Cerebellar cortex (tissue), 1 donor: ENCODE results near the gene FILIP1L.
"Not testable (repeated sequence)": the region's sequence is repeated elsewhere in the genome, so short reads cannot be mapped to it uniquely, and the experiment has no call there.

Experiments used
- DNase-seq: peaks from one replicate; pipeline ENCODE4 v3.0.0-alpha.2; 2015; ENCODE audit warnings: low spot score

FILIP1L gene

DNA sequence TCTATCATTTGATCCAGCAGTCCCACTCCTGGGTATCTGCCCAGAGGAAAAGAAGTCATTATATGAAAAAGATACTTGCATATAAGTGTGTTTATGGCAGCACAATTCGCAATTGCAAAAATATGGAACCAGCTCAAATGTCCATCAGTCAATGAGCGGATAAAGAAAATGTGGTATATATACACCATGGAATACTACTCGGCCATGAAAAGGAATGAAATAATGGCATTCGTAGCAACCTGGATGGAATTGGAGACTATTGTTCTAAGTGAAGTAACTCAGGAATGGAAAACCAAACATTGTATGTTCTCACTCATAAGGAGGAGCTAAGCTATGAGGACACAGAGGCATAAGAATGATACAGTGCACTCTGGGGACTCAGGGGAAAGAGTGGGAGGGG lies 272.4 kb downstream of the FILIP1L start:
- not testable (repeated sequence) for DNase-seq

- DNase-seq: no peak
These were observed 274.7 kb downstream of the FILIP1L start for GRCh38 chr3:99839613-99840012.

DNA sequence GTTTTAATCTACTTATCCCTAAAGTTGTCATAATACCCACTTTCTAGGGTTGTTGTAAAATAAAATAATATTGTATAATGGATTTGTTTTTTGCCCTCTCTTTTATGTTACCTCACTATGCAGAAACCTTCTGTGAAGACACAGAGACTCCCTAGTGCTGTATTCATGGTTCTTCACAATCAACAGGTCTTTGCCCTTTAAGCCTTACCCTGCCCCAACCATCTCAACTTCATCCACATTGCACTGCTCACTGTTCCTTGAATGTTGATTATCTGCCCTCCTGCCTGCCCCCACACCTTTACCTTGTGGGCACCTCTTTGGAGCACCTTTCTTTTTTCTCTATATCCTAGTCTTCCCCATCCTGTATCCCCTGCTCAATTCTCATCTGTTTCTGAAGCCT lies 275.5 kb downstream of the FILIP1L start:
- DNase-seq: no peak

GRCh38 chr3:99837715-99838114 lies 276.6 kb downstream of the FILIP1L start:
- DNase-seq: no peak

DNA sequence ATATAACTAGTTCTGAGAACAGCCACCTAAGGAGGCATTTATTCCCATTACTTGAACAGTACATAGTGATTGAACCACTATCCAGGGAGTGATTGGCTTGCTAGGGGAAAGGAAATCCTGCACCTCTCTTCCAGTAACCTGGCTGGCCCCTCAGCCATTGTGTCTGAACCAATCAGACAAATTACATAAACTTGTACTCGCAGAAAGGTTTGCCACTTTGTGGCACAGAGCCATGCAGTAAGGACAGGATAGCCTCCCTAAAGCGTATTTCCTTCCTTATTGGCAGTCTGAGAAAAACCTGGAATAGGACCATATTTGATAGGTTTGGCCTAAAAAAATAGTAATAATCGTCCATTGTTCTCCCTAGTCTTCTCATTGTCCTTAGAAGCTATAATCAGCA lies 277.6 kb downstream of the FILIP1L start:
- DNase-seq: no peak

DNA sequence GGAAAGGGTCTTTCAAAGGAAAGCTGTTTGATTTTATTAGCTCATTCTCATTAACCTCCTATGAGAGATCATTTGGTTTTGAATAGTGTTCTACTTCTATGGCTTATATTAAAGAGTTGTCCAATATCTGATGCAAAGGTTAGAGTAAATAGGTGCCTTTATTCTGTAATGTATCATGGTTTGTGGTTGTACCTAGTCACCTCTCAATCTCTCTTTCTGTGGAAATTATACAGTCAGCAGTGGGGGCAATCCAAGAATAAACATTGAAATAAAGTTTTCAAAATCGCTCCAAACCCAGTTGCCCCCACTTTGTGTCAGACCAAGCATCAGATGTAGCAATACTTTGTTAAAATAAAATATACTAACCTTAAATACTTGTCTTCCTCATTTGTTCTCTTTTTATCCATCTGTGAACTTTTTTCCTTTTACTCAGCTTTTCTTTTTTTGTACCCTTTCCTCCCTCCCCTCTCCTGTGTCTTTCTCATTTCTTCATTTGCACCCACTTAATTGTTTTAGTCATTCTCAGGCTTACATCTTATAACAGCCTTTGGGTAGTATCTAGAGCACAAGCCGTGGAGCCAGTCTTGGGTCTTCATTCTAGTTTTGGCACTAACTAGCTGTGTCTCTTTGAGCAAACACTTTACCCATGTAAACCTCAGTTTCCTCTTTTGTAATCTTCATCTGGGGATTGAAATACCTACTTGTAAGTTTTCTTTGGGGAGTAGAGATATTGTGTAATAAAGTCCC lies 279.9 kb downstream of the FILIP1L start:
- DNase-seq: no peak

- no peak for DNase-seq
These were observed 280.6 kb downstream of the FILIP1L start for GRCh38 chr3:99833617-99834205.

- DNase-seq: no peak
These were observed 284.5 kb downstream of the FILIP1L start for GRCh38 chr3:99829844-99830243.

DNA sequence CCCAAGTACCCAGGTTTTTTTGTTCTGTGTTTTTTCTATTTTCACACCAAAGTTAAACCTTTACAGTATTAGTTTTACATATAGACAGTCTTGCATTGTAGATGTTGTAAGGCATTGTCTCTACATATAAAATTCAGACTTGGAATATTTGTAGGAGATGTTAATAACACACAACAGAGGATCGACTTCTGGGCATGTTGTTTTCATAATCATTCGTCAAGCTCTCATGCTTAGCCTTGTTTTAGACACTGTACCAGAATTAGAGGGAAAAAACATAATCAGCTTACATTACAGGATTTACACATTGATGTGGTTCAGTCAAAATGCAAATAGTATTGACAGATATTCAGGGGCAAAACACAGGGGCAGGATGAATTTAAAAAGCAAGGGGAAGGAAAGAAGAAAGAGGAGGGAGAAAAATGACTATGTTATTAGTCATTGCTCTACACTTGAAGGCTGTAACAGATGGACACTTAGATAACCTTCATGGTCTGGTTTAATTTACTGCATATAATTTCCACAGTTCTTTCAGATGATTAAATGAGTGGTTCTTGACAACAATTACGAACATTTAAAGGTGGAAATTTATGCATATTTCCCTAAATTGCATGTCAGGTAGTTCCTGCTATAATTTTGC lies 289.2 kb downstream of the FILIP1L start:
- no peak for DNase-seq

- no peak for DNase-seq
These were observed 290.3 kb downstream of the FILIP1L start for GRCh38 chr3:99823723-99824711.

DNA sequence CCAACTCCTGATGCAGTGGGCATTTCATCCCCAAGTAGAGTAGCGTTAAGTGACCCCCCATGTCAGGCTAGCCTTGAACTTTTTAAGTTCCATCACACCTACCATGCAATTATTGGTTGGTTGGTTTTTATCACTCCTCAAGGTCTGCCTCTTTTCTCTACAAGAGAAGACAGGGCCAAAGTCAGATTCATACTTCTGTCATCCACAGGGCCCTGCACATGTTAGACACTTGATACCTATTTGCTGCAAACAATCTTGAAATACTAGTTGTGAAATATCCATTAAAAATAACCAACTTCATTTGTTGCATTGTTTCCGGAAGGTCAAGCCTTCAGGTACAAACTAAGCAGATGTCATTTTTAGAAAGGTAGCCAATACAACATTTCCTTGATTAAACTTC lies 295.5 kb downstream of the FILIP1L start:
- no peak for DNase-seq

GRCh38 chr3:99817437-99818240 lies 296.7 kb downstream of the FILIP1L start, which contains the start of gene CMSS1:
Gene CMSS1 (plus strand): TSS chr3:99817862.
- peak; percentile 88 for DNase-seq

DNA sequence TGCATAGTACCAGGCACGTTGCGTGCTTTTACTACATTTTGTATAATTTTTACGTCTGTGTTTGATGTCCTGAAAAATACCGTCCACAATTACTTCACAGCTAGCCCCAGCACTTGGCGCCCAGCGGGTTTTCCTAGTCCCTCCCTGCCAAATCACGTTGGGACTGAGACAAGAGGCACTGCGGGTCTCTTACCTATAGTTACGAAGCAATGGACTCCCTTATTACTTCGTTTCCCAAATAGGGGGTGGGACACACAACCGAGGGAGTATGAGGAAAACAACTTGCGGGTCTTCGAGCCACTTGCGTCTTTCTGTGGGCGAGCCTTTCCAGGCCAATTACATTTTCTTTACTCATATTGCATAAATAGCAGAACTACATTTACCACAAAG lies 297.3 kb downstream of the FILIP1L start:
- DNase-seq: no peak

GRCh38 chr3:99810403-99810802 lies 303.9 kb downstream of the FILIP1L start:
- DNase-seq: no peak

GRCh38 chr3:99809565-99809964 lies 304.7 kb downstream of the FILIP1L start:
- no peak for DNase-seq

- DNase-seq: peak; percentile 55
These were observed 306.0 kb downstream of the FILIP1L start for GRCh38 chr3:99808163-99808794.

GRCh38 chr3:99805160-99805559 lies 309.1 kb downstream of the FILIP1L start:
- no peak for DNase-seq

DNA sequence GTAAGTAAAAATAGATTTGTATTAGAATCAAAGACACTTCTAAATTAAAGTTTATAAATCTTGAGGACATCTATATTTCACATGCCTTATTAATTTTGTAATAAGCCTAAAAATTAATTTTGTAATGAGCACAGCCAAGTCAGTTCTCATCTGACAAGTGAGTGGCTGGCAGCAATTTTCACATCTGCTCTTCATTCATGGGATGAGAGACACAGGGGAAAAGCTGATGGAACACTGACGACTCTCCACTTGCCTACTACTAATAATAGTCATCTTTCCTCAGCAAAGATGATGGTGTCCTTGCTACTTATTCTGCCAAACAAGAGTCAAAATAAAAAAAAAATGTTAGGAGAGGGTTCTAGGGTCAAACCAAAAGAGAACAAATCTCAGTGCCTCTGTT lies 311.0 kb downstream of the FILIP1L start:
- DNase-seq: no peak

- DNase-seq: no peak
These were observed 314.9 kb downstream of the FILIP1L start for GRCh38 chr3:99799422-99799821.

- no peak for DNase-seq
These were observed 318.7 kb downstream of the FILIP1L start for GRCh38 chr3:99795573-99795972.

DNA sequence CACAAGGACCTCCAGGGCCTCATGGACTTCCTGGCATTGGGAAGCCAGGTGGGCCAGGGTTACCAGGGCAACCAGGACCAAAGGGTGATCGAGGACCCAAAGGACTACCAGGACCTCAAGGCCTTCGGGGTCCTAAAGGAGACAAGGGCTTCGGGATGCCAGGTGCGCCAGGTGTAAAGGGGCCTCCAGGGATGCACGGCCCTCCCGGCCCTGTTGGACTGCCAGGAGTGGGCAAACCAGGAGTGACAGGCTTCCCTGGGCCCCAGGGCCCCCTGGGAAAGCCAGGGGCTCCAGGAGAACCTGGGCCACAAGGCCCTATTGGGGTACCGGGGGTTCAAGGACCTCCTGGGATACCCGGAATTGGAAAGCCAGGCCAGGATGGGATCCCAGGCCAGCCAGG lies 319.8 kb downstream of the FILIP1L start:
- no peak for DNase-seq
